Lung (tissue), 12 donors: Measurements from ENCODE around the gene ITGB3BP. TPM values are rescaled to one million over a fixed set of nuclear protein-coding genes. Genes with fewer than 3 reads are reported as not detected.

Experiments used
- ATAC-seq: fragments of 200-7000 bp; cut with Tn5 transposase; one replicate; pipeline ENCODE4 v1.9.1; 2020; ENCODE audit warnings: moderate number of reproducible peaks; ENCODE audit not compliant: insufficient read depth, low FRiP score
- DNase-seq, 3 donors: peaks; one replicate each; pipeline ENCODE4 v3.0.0-alpha.2; 2013 to 2017
- H3K27ac ChIP-seq, 2 donors: one replicate each; pipeline ENCODE4 v1.5.1; 2013; ENCODE audit warnings: mild to moderate bottlenecking in 2 of 2, moderate library complexity in 2 of 2, control low read depth in 1 of 2, inconsistent platforms in 1 of 2, low read depth in 1 of 2, low read length in 1 of 2
- H3K27me3 ChIP-seq, 3 donors: one replicate each; pipeline ENCODE4 v1.5.1; 2013; ENCODE audit warnings: low read length in 2 of 3; ENCODE audit not compliant: control insufficient read depth in 3 of 3, insufficient read depth in 3 of 3
- H3K36me3 ChIP-seq, 4 donors: one replicate each; pipeline ENCODE4 v1.5.1; 2013; ENCODE audit warnings: low read length in 4 of 4, mild to moderate bottlenecking in 1 of 4, moderate library complexity in 1 of 4; ENCODE audit not compliant: control insufficient read depth in 4 of 4, insufficient read depth in 4 of 4
- H3K4me1 ChIP-seq, 5 donors: one replicate each; pipeline ENCODE4 v1.5.1; 2013; ENCODE audit warnings: low read length in 5 of 5, mild to moderate bottlenecking in 2 of 5, moderate library complexity in 1 of 5; ENCODE audit not compliant: control insufficient read depth in 5 of 5, insufficient read depth in 5 of 5
- H3K4me3 ChIP-seq: one replicate; pipeline ENCODE4 v1.5.1; 2013; ENCODE audit warnings: mild to moderate bottlenecking, control low read depth, moderate library complexity
- H3K9ac ChIP-seq, 2 donors: one replicate each; pipeline ENCODE4 v1.5.1; 2013; ENCODE audit warnings: low read length in 2 of 2, control low read depth in 1 of 2; ENCODE audit not compliant: insufficient read depth in 1 of 2
- H3K9me3 ChIP-seq, 4 donors: one replicate each; pipeline ENCODE4 v1.5.1; 2013; ENCODE audit warnings: low read length in 3 of 4, mild to moderate bottlenecking in 1 of 4, moderate library complexity in 1 of 4; ENCODE audit not compliant: control insufficient read depth in 4 of 4, insufficient read depth in 3 of 4
- CTCF ChIP-seq: IDR thresholded peaks from 2 replicates; pipeline ENCODE4 v1.5.1; 2012; ENCODE audit warnings: mild to moderate bottlenecking; ENCODE audit errors: control extremely low read depth, extremely low read depth
- WGBS, 2 donors: extraction: QIAGEN DNeasy Blood & Tissue Kit; methylation state at CpG; one replicate each; pipeline ENCODE4 v1.1.7; 2013; 5-methylcytosine and 5-hydroxymethylcytosine counted together
- polyA plus RNA-seq, 2 donors: library from polyadenylated mRNA; stranded (reverse); fragments of 200-250 nt; gene quantifications; one replicate each; pipeline ENCODE4 v1.2.1, GENCODE V29; 2013
- total RNA-seq, 2 donors: library from RNA; depleted of rRNA in 1 of 2; stranded (reverse); fragments of >200 nt in 1 of 2; gene quantifications; one replicate each; pipeline ENCODE4 v1.2.1, GENCODE V29; 2014 to 2021
- donor health status: control.
- donor health status: control.
- donor health status: Bipolar disorder and iron deficiency.
- donor health status: healthy.
- donor health status: DM: yes; HTN: yes; CAD: no.

Gene ITGB3BP
- total and polyA plus RNA-seq, 4 donors, result 7.0 to 36.5 (median 24.2) TPM

DNA sequence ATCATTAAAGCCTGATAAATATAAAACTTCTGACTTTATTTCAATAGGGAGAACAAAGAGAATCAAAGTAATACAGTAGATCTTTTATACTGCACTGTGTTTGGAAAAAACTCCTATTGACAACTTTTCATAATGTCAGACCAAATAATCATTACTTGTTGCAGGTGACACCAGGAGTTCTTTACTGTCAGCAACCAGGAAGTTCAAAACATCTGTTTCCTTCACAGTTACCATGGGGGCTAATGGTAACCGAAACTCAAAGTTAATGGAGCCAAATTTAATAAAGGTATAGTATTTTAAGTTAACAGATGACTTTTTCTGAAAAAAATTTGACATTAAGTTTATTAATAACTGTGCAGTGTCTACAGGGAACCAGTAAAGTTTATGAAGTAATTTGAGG, 10.9 kb upstream of the ITGB3BP start:
- no peaks in the 10 kb centered on the region for H3K27me3 ChIP-seq
- no peaks in the 10 kb centered on the region for H3K4me1 ChIP-seq
- no peak overlapping the region for H3K9ac ChIP-seq
- ATAC-seq, result no peak
- no peaks in the 10 kb centered on the region for H3K9me3 ChIP-seq
- 74 to 80% methylated on average over 1 of the region's 1 CpG for WGBS, 2 donors
- peaks cover 0 to 19% (median 8%) of the 10 kb centered on the region in 4 donors for H3K36me3 ChIP-seq
- no peak for DNase-seq
- no peak for TF ChIP-seq CTCF
- no peak overlapping the region for H3K27ac ChIP-seq
- no peak overlapping the region for H3K4me3 ChIP-seq

- Histone ChIP-seq H3K9me3 (no peaks in the 10 kb centered on the region), H3K4me3 (no peak overlapping the region), H3K4me1 (no peaks in the 10 kb centered on the region), H3K27ac (no peak overlapping the region), H3K36me3 (peaks cover 0 to 24% (median 8%) of the 10 kb centered on the region in 4 donors), H3K27me3 (no peaks in the 10 kb centered on the region), H3K9ac (no peak overlapping the region)
- no peak for TF ChIP-seq CTCF
- 88 to 92% methylated on average over 1 of the region's 1 CpG for WGBS, 2 donors
- DNase-seq, result no peak
- ATAC-seq, result no peak
Measured at GRCh38 chr1:63532727-63533126, 9.7 kb upstream of the ITGB3BP start.

- no peaks in the 10 kb centered on the region for H3K9me3 ChIP-seq
- no peak for TF ChIP-seq CTCF
- 60 to 67% methylated on average over 3 of the region's 3 CpGs for WGBS, 2 donors
- H3K9ac ChIP-seq, result peak overlapping the region; percentile 81 to 88
- H3K36me3 ChIP-seq, result peaks cover 0 to 9% (median 0%) of the 10 kb centered on the region in 4 donors
- no peaks in the 10 kb centered on the region for H3K27me3 ChIP-seq
- no peak for ATAC-seq
- H3K4me1 ChIP-seq, result peaks cover 0 to 18% (median 6%) of the 10 kb centered on the region in 5 donors
- peak in 2 of 3 donors; percentile 12 to 34 for DNase-seq
- peak overlapping the region in 1 of 2 donors; percentile 6 for H3K27ac ChIP-seq
- no peak overlapping the region for H3K4me3 ChIP-seq
Measured at GRCh38 chr1:63524201-63524600, 1.2 kb upstream of the ITGB3BP start.

- 1% methylated on average over 11 of the region's 11 CpGs for WGBS, 2 donors
- ATAC-seq (peak; percentile 13), DNase-seq (peak in 1 of 3 donors; percentile 60)
- Histone ChIP-seq H3K27me3 (no peaks in the 10 kb centered on the region), H3K9me3 (no peaks in the 10 kb centered on the region), H3K4me3 (peak overlapping the region; percentile 45), H3K36me3 (peaks cover 0 to 7% (median 0%) of the 10 kb centered on the region in 4 donors), H3K9ac (peak overlapping the region; percentile 81 to 88), H3K4me1 (peaks cover 0 to 18% (median 6%) of the 10 kb centered on the region in 5 donors), H3K27ac (peak overlapping the region; percentile 73 to 85)
- TF ChIP-seq CTCF, result no peak
Measured at GRCh38 chr1:63523738-63524137, 713 bp upstream of the ITGB3BP start.
